ENCODE data around the gene OR4C12. TPM values are rescaled to one million over a fixed set of nuclear protein-coding genes. Genes with fewer than 3 reads are reported as not detected.
"Not testable (repeated sequence)": the region's sequence is repeated elsewhere in the genome, so short reads cannot be mapped to it uniquely, and the experiment has no call there.

Gene OR4C12
- total and polyA plus RNA-seq, 2 of the 8 experiments (the other 6 are each of a cell fraction or from before 2014, with no cell fraction given): not detected

DNA sequence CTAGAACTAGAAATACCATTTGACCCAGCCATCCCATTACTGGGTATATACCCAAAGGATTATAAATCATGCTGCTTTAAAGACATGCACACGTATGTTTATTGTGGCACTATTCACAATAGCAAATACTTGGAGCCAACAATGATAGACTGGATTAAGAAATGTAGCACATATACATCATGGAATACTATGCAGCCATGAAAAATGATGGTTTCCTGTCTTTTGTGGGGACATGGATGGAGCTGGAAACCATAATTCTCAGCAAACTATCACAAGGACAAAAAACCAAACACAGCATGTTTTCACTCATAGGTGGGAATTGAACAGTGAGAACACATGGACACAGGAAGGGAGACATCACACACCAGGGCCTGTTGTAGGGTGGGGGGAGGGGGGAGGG is 33.6 kb downstream of the OR4C12 start:
- H3K4me3 ChIP-seq (ENCODE audit: extremely low read depth in 1 of 4, insufficient read depth in 2 of 4, low read depth in 3 of 4, low read length in 4 of 4): not testable (repeated sequence)

More for the DNA sequence above, 33.6 kb downstream of the OR4C12 start:
- H3K4me1 ChIP-seq (replicated peaks in 1 of 4; ENCODE audit: control insufficient read depth in 3 of 4, insufficient read depth in 4 of 4, low read length in 3 of 4); H4K20me1 ChIP-seq (replicated peaks in 1 of 2; ENCODE audit: control insufficient read depth in 1 of 2, insufficient read depth in 2 of 2, low read length in 2 of 2); H3K4ac ChIP-seq (replicated peaks; ENCODE audit: insufficient read length, low read depth, low read length); H3K56ac ChIP-seq (replicated peaks; ENCODE audit: insufficient read length, low read depth, low read length); CTCF ChIA-PET (ENCODE audit: partially characterized antibody); H3K9ac ChIP-seq (replicated peaks in 1 of 4; ENCODE audit: extremely low read depth in 1 of 4, low read depth in 3 of 4, low read length in 3 of 4); H3K14ac ChIP-seq (ENCODE audit: insufficient read length); POLR2A ChIA-PET (ENCODE audit: partially characterized antibody); H2BK20ac ChIP-seq (ENCODE audit: low read length); H4K8ac ChIP-seq (ENCODE audit: extremely low read depth, insufficient read depth, low read length); H3K27ac ChIP-seq (ENCODE audit: low read depth, low read length); H3K79me1 ChIP-seq (ENCODE audit: low read depth, low read length); H3K27me3 ChIP-seq (replicated peaks in 1 of 4; ENCODE audit: control insufficient read depth in 3 of 4, extremely low read depth in 1 of 4, insufficient read depth in 3 of 4, low read length in 3 of 4); H2BK120ac ChIP-seq (replicated peaks; ENCODE audit: low read depth, low read length); H4K91ac ChIP-seq (replicated peaks; ENCODE audit: insufficient read length, low read length); H2BK12ac ChIP-seq (ENCODE audit: low read depth, low read length); H3K79me2 ChIP-seq (ENCODE audit: control insufficient read depth in 1 of 2, insufficient read depth in 2 of 2, low read length in 2 of 2); H3K23ac ChIP-seq (ENCODE audit: insufficient read length); H3K4me2 ChIP-seq (ENCODE audit: insufficient read depth in 1 of 2, low read depth in 2 of 2, low read length in 2 of 2); H2BK5ac ChIP-seq (ENCODE audit: low read depth, low read length); H3K23me2 ChIP-seq (ENCODE audit: low read depth, low read length); H2BK15ac ChIP-seq (ENCODE audit: low read length); FAIRE-seq; H3K36me3 ChIP-seq (ENCODE audit: control insufficient read depth in 2 of 4, insufficient read depth in 4 of 4, low read length in 3 of 4); H2AFZ ChIP-seq (ENCODE audit: low read length); H2AK5ac ChIP-seq (ENCODE audit: low read depth, low read length); H3K18ac ChIP-seq (ENCODE audit: extremely low read depth, low read length); DNase-seq (ENCODE audit: low read depth in 1 of 2, low spot score in 2 of 2); H4K5ac ChIP-seq (ENCODE audit: insufficient read length, low read depth, low read length): not testable (repeated sequence)
- H3K9me3 ChIP-seq (ENCODE audit: insufficient read depth in 2 of 2, low read depth in 1 of 2, low read length in 1 of 2): peaks cover 15 to 18% of the 10 kb centered on the region in 2 experiments
- 54% methylated on average over 1 of the region's 1 CpG; no CpG with 5 or more reads in 1 of the 2 experiments for WGBS, 2 experiments (ENCODE audit: extremely low coverage in 1 of 2, insufficient coverage in 1 of 2, insufficient read length in 1 of 2, insufficient replicate concordance in 2 of 2, low coverage in 1 of 2, low lambda C conversion rate in 2 of 2, missing lambda C conversion rate in 1 of 2)

Other genes starting within 250 kb of the OR4C12 start
- gene OR4C13, start 30.1 kb downstream of the OR4C12 start, total RNA-seq (2021; fragmentation: NEBNext Ultra II Directional; extraction: Animal tissue kit (Norgen Biotek cat#: 25700)): not detected in 2 replicates
- not detected in 2 replicates for gene OR4C13, start 30.1 kb downstream of the OR4C12 start, polyA plus RNA-seq (2011; rRNA removed)
- gene OR4C45, start 50.3 kb upstream of the OR4C12 start, total RNA-seq (2021; fragmentation: NEBNext Ultra II Directional; extraction: Animal tissue kit (Norgen Biotek cat#: 25700)): not detected in 2 replicates
- not detected in 2 replicates for gene OR4C45, start 50.3 kb upstream of the OR4C12 start, polyA plus RNA-seq (2011; rRNA removed)